GM23248 (cell line): ENCODE measurements around the gene SDC3. TPM values are rescaled to one million over a fixed set of nuclear protein-coding genes. Genes with fewer than 3 reads are reported as not detected.
"Not testable (repeated sequence)": the region's sequence is repeated elsewhere in the genome, so short reads cannot be mapped to it uniquely, and the experiment has no call there.

Experiments
- DNase-seq: peaks from one replicate; pipeline ENCODE4 v3.0.0-alpha.2; 2015
- H2AFZ ChIP-seq: fragments of 200-600 bp; sonication (generic); 2 replicates; pipeline ENCODE4 v1.6.1; 2016; ENCODE audit warnings: antibody characterized with exemption
- H3F3A ChIP-seq: fragments of 200-600 bp; sonication (generic); 2 replicates; pipeline ENCODE4 v1.6.1; 2016; ENCODE audit warnings: mild to moderate bottlenecking, antibody characterized with exemption, mixed run types; ENCODE audit not compliant: insufficient read depth
- H3K27ac ChIP-seq: fragments of 200-600 bp; sonication (generic); 2 replicates; pipeline ENCODE4 v1.5.1; 2016; ENCODE audit warnings: mild to moderate bottlenecking
- H3K27me3 ChIP-seq: fragments of 200-600 bp; sonication (generic); replicated peaks from 2 replicates; pipeline ENCODE4 v1.6.1; 2016; ENCODE audit warnings: mild to moderate bottlenecking; ENCODE audit not compliant: insufficient read depth
- H3K36me3 ChIP-seq: fragments of 200-600 bp; sonication (generic); 2 replicates; pipeline ENCODE4 v1.6.1; 2016; ENCODE audit warnings: low read depth, mild to moderate bottlenecking
- H3K4me1 ChIP-seq: fragments of 200-600 bp; sonication (generic); 2 replicates; pipeline ENCODE4 v1.6.1; 2016; ENCODE audit warnings: mild to moderate bottlenecking; ENCODE audit not compliant: insufficient read depth
- H3K4me2 ChIP-seq: fragments of 200-600 bp; sonication (generic); one replicate; pipeline ENCODE4 v1.6.1; 2016; ENCODE audit warnings: mild to moderate bottlenecking; ENCODE audit not compliant: unreplicated experiment
- H3K4me3 ChIP-seq: fragments of 200-600 bp; sonication (generic); 2 replicates; pipeline ENCODE4 v1.5.1; 2016; ENCODE audit warnings: mild to moderate bottlenecking
- H3K79me2 ChIP-seq: fragments of 200-600 bp; sonication (generic); 2 replicates; pipeline ENCODE4 v1.6.1; 2016; ENCODE audit warnings: mild to moderate bottlenecking; ENCODE audit not compliant: insufficient read depth
- H3K9ac ChIP-seq: fragments of 200-600 bp; sonication (generic); 2 replicates; pipeline ENCODE4 v1.6.1; 2016; ENCODE audit warnings: mild to moderate bottlenecking
- H3K9me2 ChIP-seq: fragments of 200-600 bp; sonication (generic); 2 replicates; pipeline ENCODE4 v1.6.1; 2016; ENCODE audit warnings: mixed run types, mild to moderate bottlenecking, moderate library complexity; ENCODE audit not compliant: insufficient read depth
- H3K9me3 ChIP-seq: fragments of 200-600 bp; sonication (generic); one replicate; pipeline ENCODE4 v1.6.1; 2017; ENCODE audit warnings: low read depth
- H4K20me1 ChIP-seq: fragments of 200-600 bp; sonication (generic); 2 replicates; pipeline ENCODE4 v1.6.0; 2016; ENCODE audit not compliant: insufficient read depth
- EZH2 ChIP-seq: fragments of 200-600 bp; sonication (generic); IDR thresholded peaks from 2 replicates; pipeline ENCODE4 v1.6.1; 2018; ENCODE audit warnings: antibody characterized with exemption, mild to moderate bottlenecking; ENCODE audit not compliant: insufficient read depth, poor library complexity, severe bottlenecking
- EZH2phosphoT487 ChIP-seq: fragments of 200-600 bp; sonication (generic); IDR thresholded peaks from 2 replicates; pipeline ENCODE4 v1.6.1; 2018; ENCODE audit warnings: antibody characterized with exemption, moderate library complexity, mild to moderate bottlenecking, low read depth; ENCODE audit not compliant: insufficient read depth
- WGBS, 2 experiments: methylation state at CpG; one replicate each; pipeline ENCODE4 v1.1.6; 2015 to 2017; ENCODE audit warnings: low lambda C conversion rate in 2 of 2, low coverage in 1 of 2; ENCODE audit errors: missing lambda C conversion rate in 2 of 2; 5-methylcytosine and 5-hydroxymethylcytosine counted together
- in situ Hi-C: fragments of 300-500 bp; cut with MboI; formaldehyde crosslinking; loops from 2 replicates; pipeline ENCODE4 v1.15.0; 2020
- polyA plus RNA-seq: library from polyadenylated mRNA; unstranded; fragments of >200 nt; fragmentation: Nextera tagmentation; extraction: Ambion mirVana; gene quantifications from 2 replicates; pipeline ENCODE4 v1.2.1, GENCODE V29; 2016
- total RNA-seq: library from RNA; depleted of rRNA; stranded (reverse); fragments of >200 nt; shearing (Covaris generic); gene quantifications from 2 replicates; pipeline ENCODE4 v1.2.3, GENCODE V29; 2014

The SDC3 gene
- total and polyA plus RNA-seq, 2 experiments from 2014 or later = 6.9 to 39.7 TPM

DNA sequence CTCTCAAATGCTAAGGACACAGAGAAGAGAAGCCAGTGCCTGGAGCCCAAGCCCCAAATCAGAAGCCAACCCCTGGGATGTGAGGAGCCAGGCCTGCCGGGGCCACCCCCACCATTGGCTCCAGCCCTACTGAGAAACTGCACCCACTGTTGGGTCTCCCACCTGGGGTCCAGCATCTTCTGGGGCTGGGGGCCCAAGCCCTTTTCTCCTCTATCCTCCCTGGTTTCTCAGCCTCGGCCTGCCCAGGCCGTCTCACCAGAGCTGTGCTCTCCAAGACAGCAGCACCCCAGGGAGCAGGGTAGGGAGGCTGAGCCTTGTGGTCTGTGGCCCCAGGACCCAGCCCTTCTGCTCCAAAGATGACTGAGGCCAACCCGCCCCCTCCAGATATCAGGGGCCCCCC, 37.9 kb downstream of the SDC3 start:
- Histone ChIP-seq H3K27ac (no peak overlapping the region), H3K9ac (no peak overlapping the region), H3K27me3 (no peaks in the 10 kb centered on the region), H3K79me2 (no peaks in the 10 kb centered on the region), H3K4me1 (no peaks in the 10 kb centered on the region), H4K20me1 (no peaks in the 10 kb centered on the region), H3K36me3 (peaks cover 23% of the 10 kb centered on the region; the same call in 1 of the 2 replicates), H3K9me3 (no peaks in the 10 kb centered on the region), H3K9me2 (no peaks in the 10 kb centered on the region), H3K4me3 (no peak overlapping the region), H2AFZ (no peak overlapping the region), H3F3A (no peaks in the 10 kb centered on the region), H3K4me2 (no peak overlapping the region)
- DNase-seq = no peak
- in situ Hi-C loops = no loop called here
- no peak for TF ChIP-seq EZH2phosphoT487
- TF ChIP-seq EZH2 = no peak
- WGBS, 2 experiments = 89 to 92% methylated on average over 4 of the region's 4 CpGs

DNA sequence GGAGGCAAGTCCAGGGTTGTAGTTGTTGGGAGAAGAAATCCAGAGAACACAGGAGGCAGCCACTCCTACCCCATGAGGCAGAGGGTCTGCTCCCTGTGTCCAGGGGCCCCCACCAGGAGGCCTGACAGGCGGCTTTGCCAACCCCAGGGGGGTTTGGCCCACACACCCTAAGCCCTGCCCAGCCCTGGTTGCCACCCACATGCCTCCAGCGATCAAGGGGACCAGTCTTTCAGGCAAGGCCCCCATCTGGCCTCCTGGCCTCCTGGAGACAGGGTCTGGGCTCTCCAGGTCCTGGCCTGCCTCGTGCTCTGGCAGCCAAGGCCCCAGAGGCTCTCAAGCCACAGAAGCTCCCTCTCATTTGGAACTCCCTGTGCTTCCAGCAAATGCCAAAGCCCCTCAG, 38.5 kb downstream of the SDC3 start:
- 71 to 85% methylated on average over 3 of the region's 3 CpGs for WGBS, 2 experiments
- in situ Hi-C loops = no loop called here

DNA sequence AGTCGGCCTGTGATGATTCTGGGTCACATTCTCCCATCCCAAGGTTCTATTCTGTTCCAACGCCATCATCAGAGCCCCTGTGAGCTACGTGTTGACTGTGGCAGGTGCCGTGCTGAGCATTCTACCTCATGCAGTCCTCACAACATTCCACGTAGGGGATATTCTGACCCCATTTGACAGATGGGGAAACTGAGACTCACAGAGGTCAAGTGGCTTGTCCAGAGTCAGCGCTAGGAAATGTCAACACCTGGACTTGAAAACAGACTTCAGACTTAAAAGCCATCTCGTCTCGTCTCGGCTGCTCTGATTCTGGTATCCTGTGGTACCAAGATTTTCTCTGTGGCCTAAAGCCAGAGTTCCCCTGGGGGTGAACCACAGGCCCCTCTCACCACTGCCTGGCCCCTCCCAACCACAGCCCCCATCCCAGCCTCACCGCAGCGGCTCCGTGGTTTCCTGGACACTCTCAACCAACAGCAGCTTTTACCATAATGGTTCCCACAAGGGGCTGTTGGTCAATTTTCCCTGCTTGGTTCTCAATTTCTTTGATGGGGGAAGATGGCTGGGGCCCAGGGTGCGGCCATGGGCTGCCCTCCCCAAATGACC, 39.6 kb downstream of the SDC3 start:
- no peaks in the 10 kb centered on the region for H3F3A ChIP-seq
- DNase-seq = no peak
- no peak overlapping the region for H2AFZ ChIP-seq
- peaks cover 21% of the 10 kb centered on the region; the same call in 1 of the 2 replicates for H3K36me3 ChIP-seq
- 89 to 91% methylated on average over 10 to 13 of the region's 13 CpGs for WGBS, 2 experiments
- TF ChIP-seq EZH2 (no peak), EZH2phosphoT487 (no peak)
- H3K9ac ChIP-seq = no peak overlapping the region
- H3K79me2 ChIP-seq = no peaks in the 10 kb centered on the region
- no peaks in the 10 kb centered on the region for H3K9me2 ChIP-seq
- no peaks in the 10 kb centered on the region for H3K27me3 ChIP-seq
- H3K9me3 ChIP-seq = no peaks in the 10 kb centered on the region
- H3K4me3 ChIP-seq = no peak overlapping the region
- H3K27ac ChIP-seq = no peak overlapping the region
- in situ Hi-C loops = no loop called here
- H3K4me2 ChIP-seq = no peak overlapping the region
- no peaks in the 10 kb centered on the region for H4K20me1 ChIP-seq
- no peaks in the 10 kb centered on the region for H3K4me1 ChIP-seq

More for the DNA sequence above, 38.5 kb downstream of the SDC3 start:
- no peaks in the 10 kb centered on the region for H4K20me1 ChIP-seq
- no peaks in the 10 kb centered on the region for H3F3A ChIP-seq
- H3K36me3 ChIP-seq = peaks cover 23% of the 10 kb centered on the region; the same call in 1 of the 2 replicates
- H3K27ac ChIP-seq = no peak overlapping the region
- H3K27me3 ChIP-seq = no peaks in the 10 kb centered on the region
- no peaks in the 10 kb centered on the region for H3K79me2 ChIP-seq
- TF ChIP-seq EZH2phosphoT487 (no peak), EZH2 (no peak)
- H3K9me3 ChIP-seq = no peaks in the 10 kb centered on the region
- H3K9ac ChIP-seq = no peak overlapping the region
- H3K4me2 ChIP-seq = no peak overlapping the region
- H3K4me3 ChIP-seq = no peak overlapping the region
- H3K9me2 ChIP-seq = no peaks in the 10 kb centered on the region
- H3K4me1 ChIP-seq = no peaks in the 10 kb centered on the region
- no peak for DNase-seq
- H2AFZ ChIP-seq = no peak overlapping the region

DNA sequence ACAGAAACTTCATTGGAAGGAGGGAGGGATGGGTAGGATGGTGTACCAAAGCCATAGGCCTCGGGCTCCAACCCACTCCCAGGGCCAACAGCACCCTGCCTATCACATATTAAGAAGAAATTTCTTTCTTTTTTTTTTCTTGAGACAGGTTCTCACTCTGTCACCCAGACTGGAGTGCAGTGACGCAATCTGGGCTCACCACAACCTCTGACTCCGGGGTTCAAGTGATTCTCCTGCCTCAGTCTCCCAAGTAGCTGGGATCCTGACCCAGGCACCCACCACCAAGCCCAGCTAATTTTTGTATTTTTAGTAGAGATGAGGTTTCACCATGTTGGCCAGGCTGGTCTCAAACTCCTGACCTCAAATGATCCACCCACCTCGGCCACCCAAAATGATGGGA, 40.5 kb downstream of the SDC3 start:
- H3K9me3 ChIP-seq, H3K27ac ChIP-seq, H3K9ac ChIP-seq, H3K27me3 ChIP-seq, H3F3A ChIP-seq, H4K20me1 ChIP-seq, H3K4me1 ChIP-seq, DNase-seq, H3K4me2 ChIP-seq, H3K9me2 ChIP-seq, H2AFZ ChIP-seq, H3K4me3 ChIP-seq, in situ Hi-C loops, H3K79me2 ChIP-seq: not testable (repeated sequence)
- H3K36me3 ChIP-seq = peaks cover 12% of the 10 kb centered on the region; the same call in 1 of the 2 replicates
- 87 to 91% methylated on average over 4 of the region's 4 CpGs for WGBS, 2 experiments

DNA sequence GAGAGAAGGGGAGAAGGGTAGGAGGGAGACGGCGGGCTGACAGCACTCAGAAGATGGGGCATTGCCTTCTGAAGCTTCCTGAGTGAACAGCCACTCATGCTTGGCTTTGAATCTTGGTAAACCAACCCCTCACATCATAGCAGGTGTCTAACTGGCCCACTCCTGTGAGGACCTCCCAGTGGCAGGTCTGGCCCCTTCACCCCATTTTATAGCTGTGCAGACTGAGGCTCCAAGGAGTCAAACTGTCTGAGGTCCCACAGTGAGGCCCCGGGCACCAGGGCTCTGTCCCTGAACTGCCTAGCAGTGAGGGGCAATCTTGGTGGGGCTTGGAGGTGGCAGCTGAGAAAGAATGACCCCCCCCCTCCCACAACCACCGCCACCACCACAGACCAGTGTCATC, 41.0 kb downstream of the SDC3 start:
- TF ChIP-seq EZH2 (no peak), EZH2phosphoT487 (no peak)
- no peaks in the 10 kb centered on the region for H3F3A ChIP-seq
- peaks cover 7% of the 10 kb centered on the region; the same call in 1 of the 2 replicates for H3K36me3 ChIP-seq
- no peak overlapping the region for H3K4me3 ChIP-seq
- DNase-seq = no peak
- no peak overlapping the region for H2AFZ ChIP-seq
- 88 to 95% methylated on average over 4 of the region's 4 CpGs for WGBS, 2 experiments
- in situ Hi-C loops = no loop called here
- H3K9me2 ChIP-seq = no peaks in the 10 kb centered on the region
- no peaks in the 10 kb centered on the region for H3K79me2 ChIP-seq
- no peaks in the 10 kb centered on the region for H4K20me1 ChIP-seq
- no peak overlapping the region for H3K4me2 ChIP-seq
- no peak overlapping the region for H3K9ac ChIP-seq
- no peak overlapping the region for H3K27ac ChIP-seq
- no peaks in the 10 kb centered on the region for H3K9me3 ChIP-seq
- no peaks in the 10 kb centered on the region for H3K27me3 ChIP-seq
- H3K4me1 ChIP-seq = no peaks in the 10 kb centered on the region
